H1 (cell line): ENCODE data around the gene MAP4K4. TPM values are rescaled to one million over a fixed set of nuclear protein-coding genes. Genes with fewer than 3 reads are reported as not detected.

Experiments used
- CTCF ChIA-PET: fragments of 300-600 bp; sonication (Branson Sonifier 250); formaldehyde crosslinking; loops from one replicate; lab custom pipeline; 2021; ENCODE audit not compliant: partially characterized antibody; lab: Charles Lee
- POLR2A ChIA-PET: fragments of 300-600 bp; sonication (Branson Sonifier 250); formaldehyde crosslinking; loops from one replicate; lab custom pipeline; 2021; ENCODE audit warnings: inconsistent platforms; ENCODE audit not compliant: partially characterized antibody; lab: Charles Lee
- DNase-seq, 2 experiments: peaks; one replicate each; pipeline versions ENCODE4 v3.0.0 to v3.0.0-alpha.2; 2010 to 2022; ENCODE audit warnings: low spot score in 2 of 2, low read depth in 1 of 2, mixed read lengths in 1 of 2
- FAIRE-seq: peaks from 2 replicates; lab custom pipeline; 2011; peaks lifted over from hg19 to GRCh38; lab: Jason Lieb, UNC
- H2AFZ ChIP-seq: 2 replicates; pipeline ENCODE4 v1.8.1; 2012; ENCODE audit warnings: low read length, inconsistent platforms
- H2AK5ac ChIP-seq: 2 replicates; pipeline ENCODE4 v1.6.1; 2013; ENCODE audit warnings: low read depth, low read length
- H2BK120ac ChIP-seq: replicated peaks from 2 replicates; pipeline ENCODE3; 2013; ENCODE audit warnings: low read depth, low read length, inconsistent platforms
- H2BK12ac ChIP-seq: 2 replicates; pipeline ENCODE4 v1.6.1; 2013; ENCODE audit warnings: low read depth, low read length
- H2BK15ac ChIP-seq: 2 replicates; pipeline ENCODE4 v1.6.1; 2013; ENCODE audit warnings: low read length
- H2BK20ac ChIP-seq: 2 replicates; pipeline ENCODE4 v1.6.1; 2013; ENCODE audit warnings: low read length
- H2BK5ac ChIP-seq: 2 replicates; pipeline ENCODE4 v1.6.1; 2013; ENCODE audit warnings: low read depth, low read length
- H3K14ac ChIP-seq: 2 replicates; pipeline ENCODE4 v1.6.1; 2013; ENCODE audit warnings: inconsistent platforms; ENCODE audit not compliant: insufficient read length
- H3K18ac ChIP-seq: 2 replicates; pipeline ENCODE4 v1.6.1; 2013; ENCODE audit warnings: low read length; ENCODE audit errors: extremely low read depth
- H3K23ac ChIP-seq: 2 replicates; pipeline ENCODE4 v1.6.1; 2013; ENCODE audit warnings: inconsistent platforms; ENCODE audit not compliant: insufficient read length
- H3K23me2 ChIP-seq: 2 replicates; pipeline ENCODE4 v1.6.1; 2013; ENCODE audit warnings: low read depth, low read length
- H3K27ac ChIP-seq: 2 replicates; pipeline ENCODE4 v1.6.1; 2011; ENCODE audit warnings: low read depth, low read length, inconsistent platforms
- H3K27me3 ChIP-seq, 4 experiments: replicated peaks in 1 of 4; 1 replicate in 1 of 4; 2 replicates in 3 of 4; pipeline versions ENCODE4 v1.6.1 to v1.8.1; 2011 to 2013; ENCODE audit warnings: low read length in 3 of 4, mild to moderate bottlenecking in 3 of 4, inconsistent platforms in 2 of 4, mixed read lengths in 2 of 4, moderate library complexity in 1 of 4; ENCODE audit not compliant: control insufficient read depth in 3 of 4, insufficient read depth in 3 of 4; ENCODE audit errors: extremely low read depth in 1 of 4
- H3K36me3 ChIP-seq, 4 experiments: 2 replicates each; pipeline versions ENCODE4 v1.6.1 to v1.8.1; 2011 to 2013; ENCODE audit warnings: mild to moderate bottlenecking in 4 of 4, low read length in 3 of 4, moderate library complexity in 2 of 4, control low read depth in 1 of 4, inconsistent platforms in 1 of 4; ENCODE audit not compliant: insufficient read depth in 4 of 4, control insufficient read depth in 2 of 4
- H3K4ac ChIP-seq: replicated peaks from 2 replicates; pipeline ENCODE3; 2013; ENCODE audit warnings: low read length, low read depth, mixed read lengths, inconsistent platforms; ENCODE audit not compliant: insufficient read length
- H3K4me1 ChIP-seq, 4 experiments: replicated peaks in 1 of 4; 1 replicate in 1 of 4; 2 replicates in 3 of 4; pipeline versions ENCODE4 v1.6.1 to v1.8.1; 2011 to 2013; ENCODE audit warnings: low read length in 3 of 4, inconsistent platforms in 2 of 4, mixed read lengths in 1 of 4; ENCODE audit not compliant: insufficient read depth in 4 of 4, control insufficient read depth in 3 of 4
- H3K4me2 ChIP-seq, 2 experiments: 2 replicates each; pipeline versions ENCODE4 v1.6.1 to v1.8.1; 2011 to 2013; ENCODE audit warnings: low read depth in 2 of 2, low read length in 2 of 2, control low read depth in 1 of 2, inconsistent platforms in 1 of 2, mild to moderate bottlenecking in 1 of 2; ENCODE audit not compliant: insufficient read depth in 1 of 2
- H3K4me3 ChIP-seq, 4 experiments: fragments of 200-600, 300-600 bp in 1 of 4; sonication (generic), shearing (Covaris generic), sonication (Bioruptor Twin) in 1 of 4; 2 replicates each; pipeline versions ENCODE4 v1.5.1 to v1.8.1; 2011 to 2016; ENCODE audit warnings: low read length in 4 of 4, low read depth in 3 of 4, control low read depth in 2 of 4, inconsistent platforms in 2 of 4, mild to moderate bottlenecking in 2 of 4, mixed read lengths in 1 of 4, moderate library complexity in 1 of 4; ENCODE audit not compliant: insufficient read depth in 2 of 4; ENCODE audit errors: extremely low read depth in 1 of 4
- H3K56ac ChIP-seq: replicated peaks from 2 replicates; pipeline ENCODE3; 2013; ENCODE audit warnings: low read depth, mild to moderate bottlenecking, mixed read lengths, low read length, inconsistent platforms; ENCODE audit not compliant: insufficient read length
- H3K79me1 ChIP-seq: 2 replicates; pipeline ENCODE4 v1.6.1; 2013; ENCODE audit warnings: low read depth, low read length, control low read depth
- H3K79me2 ChIP-seq, 2 experiments: 2 replicates each; pipeline versions ENCODE4 v1.6.1 to v1.8.1; 2012 to 2013; ENCODE audit warnings: low read length in 2 of 2, mild to moderate bottlenecking in 2 of 2, inconsistent platforms in 1 of 2; ENCODE audit not compliant: insufficient read depth in 2 of 2, control insufficient read depth in 1 of 2
- H3K9ac ChIP-seq, 4 experiments: replicated peaks in 1 of 4; 1 replicate in 1 of 4; 2 replicates in 3 of 4; pipeline versions ENCODE4 v1.6.1 to v1.8.1; 2011 to 2013; ENCODE audit warnings: low read depth in 3 of 4, low read length in 3 of 4, control low read depth in 2 of 4, mild to moderate bottlenecking in 2 of 4, moderate library complexity in 2 of 4, inconsistent platforms in 1 of 4; ENCODE audit errors: extremely low read depth in 1 of 4
- H3K9me3 ChIP-seq, 2 experiments: 2 replicates each; pipeline versions ENCODE4 v1.6.1 to v1.8.1; 2012 to 2013; ENCODE audit warnings: mild to moderate bottlenecking in 2 of 2, moderate library complexity in 2 of 2, control low read depth in 1 of 2, inconsistent platforms in 1 of 2, low read depth in 1 of 2, low read length in 1 of 2, mixed read lengths in 1 of 2; ENCODE audit not compliant: insufficient read depth in 2 of 2
- H4K20me1 ChIP-seq, 2 experiments: replicated peaks in 1 of 2; 2 replicates each; pipeline versions ENCODE3 to v1.8.1; 2011 to 2013; ENCODE audit warnings: inconsistent platforms in 2 of 2, low read length in 2 of 2, mild to moderate bottlenecking in 1 of 2; ENCODE audit not compliant: insufficient read depth in 2 of 2, control insufficient read depth in 1 of 2
- H4K5ac ChIP-seq: 2 replicates; pipeline ENCODE4 v1.6.1; 2013; ENCODE audit warnings: low read length, low read depth, mixed read lengths, inconsistent platforms; ENCODE audit not compliant: insufficient read length
- H4K8ac ChIP-seq: 2 replicates; pipeline ENCODE4 v1.8.0; 2013; ENCODE audit warnings: mild to moderate bottlenecking, moderate library complexity, low read length, inconsistent platforms; ENCODE audit not compliant: insufficient read depth; ENCODE audit errors: extremely low read depth
- H4K91ac ChIP-seq: replicated peaks from 2 replicates; pipeline ENCODE3; 2013; ENCODE audit warnings: low read length, mixed read lengths, inconsistent platforms; ENCODE audit not compliant: insufficient read length
- ASH2L ChIP-seq: fragments of 200-600, 300-600 bp; sonication (generic); IDR thresholded peaks from one replicate; pipeline ENCODE4 v1.7.1; 2017; ENCODE audit warnings: low read length
- ATF2 ChIP-seq: IDR thresholded peaks from 2 replicates; pipeline ENCODE4 v1.6.1; 2012; ENCODE audit warnings: low read length, inconsistent platforms
- GTF2F1 ChIP-seq: IDR thresholded peaks from 2 replicates; pipeline ENCODE4 v1.6.1; 2012; ENCODE audit warnings: low read depth, low read length, improper control_type of control experiment, borderline replicate concordance
- KDM1A ChIP-seq: fragments of 200-600, 300-600 bp; sonication (generic); IDR thresholded peaks from 2 replicates; pipeline ENCODE4 v1.7.1; 2016; ENCODE audit warnings: mild to moderate bottlenecking, low read length, borderline replicate concordance
- SIN3A ChIP-seq, 2 experiments: IDR thresholded peaks in 1 of 2; conservative IDR thresholded peaks in 1 of 2; 2 replicates each; pipeline ENCODE4 v1.6.1; 2011 to 2012; ENCODE audit warnings: low read length in 2 of 2, improper control_type of control experiment in 1 of 2, low read depth in 1 of 2, mild to moderate bottlenecking in 1 of 2
- TEAD4 ChIP-seq: IDR thresholded peaks from 2 replicates; pipeline ENCODE4 v1.6.1; 2012; ENCODE audit warnings: low read depth, low read length, inconsistent platforms, mixed read lengths
- WGBS, 2 experiments: shearing (Covaris generic) in 1 of 2; methylation state at CpG; one replicate each; pipeline versions ENCODE4 v1.1.6 to v1.1.7; 2013 to 2015; ENCODE audit warnings: low lambda C conversion rate in 2 of 2, mixed read lengths in 2 of 2, inconsistent platforms in 1 of 2, low coverage in 1 of 2, missing lambda C conversion rate in 1 of 2; ENCODE audit not compliant: insufficient replicate concordance in 2 of 2, insufficient coverage in 1 of 2, insufficient read length in 1 of 2; ENCODE audit errors: extremely low coverage in 1 of 2, missing lambda C conversion rate in 1 of 2; 5-methylcytosine and 5-hydroxymethylcytosine counted together
- polyA plus RNA-seq, 7 experiments: library from polyadenylated mRNA; depleted of rRNA in 3 of 7; stranded (reverse) in 5 of 7; unstranded in 2 of 7; fragments of >200 nt in 5 of 7; fragments of 200-250 nt in 2 of 7; gene quantifications; 1 replicate in 5 of 7; 2 replicates in 1 of 7; 4 replicates in 1 of 7; pipeline versions ENCODE4 v1.2.1 to v1.2.3, GENCODE V29; 2011 to 2013; ENCODE audit warnings: missing spikeins in 2 of 7, mixed read lengths in 2 of 7
- total RNA-seq: library from RNA; stranded (reverse); fragmentation: NEBNext Ultra II Directional; extraction: Animal tissue kit (Norgen Biotek cat#: 25700); gene quantifications from 2 replicates; pipeline ENCODE4 v1.2.1, GENCODE V29; 2021

Gene MAP4K4
- total and polyA plus RNA-seq, 2 of the 8 experiments (the other 6 are each of a cell fraction or from before 2014, with no cell fraction given) = 53.2 to 138 TPM

- H3K23me2 ChIP-seq = peaks cover 18% of the 10 kb centered on the region
- 0 out of 2 replicates have a peak, but pooled peaks cover 2% of the 10 kb centered on the region for H3K79me1 ChIP-seq
- peak overlapping the region; percentile 84 to 85 for H3K4me2 ChIP-seq
- H2BK15ac ChIP-seq = peak overlapping the region; percentile 97
- H3K4me1 ChIP-seq = peaks cover 4 to 7% (median 7%) of the 10 kb centered on the region in 4 experiments; a peak in 6 of 7 replicates
- H2BK12ac ChIP-seq = peak overlapping the region; percentile 93
- no peaks in the 10 kb centered on the region; a peak in 1 of 8 replicates for H3K36me3 ChIP-seq
- 15% methylated on average over 27 of the region's 31 CpGs; no CpG with 5 or more reads in 1 of the 2 experiments for WGBS, 2 experiments
- peak overlapping the region; percentile 40 for H3K4ac ChIP-seq
- 0 out of 7 replicates have a peak, but pooled peaks cover 0 to 2% (median 0%) of the 10 kb centered on the region in 4 experiments for H3K27me3 ChIP-seq
- peak in 1 of 2 experiments; percentile 3 for DNase-seq
- no peak overlapping the region for H2BK120ac ChIP-seq
- H3K18ac ChIP-seq = peak overlapping the region; percentile 88
- peaks cover 6 to 34% of the 10 kb centered on the region in 2 experiments; a peak in 3 of 4 replicates for H3K79me2 ChIP-seq
- H3K27ac ChIP-seq = peak overlapping the region; percentile 60; the same call in 1 of the 2 replicates
- H4K8ac ChIP-seq = peak overlapping the region; percentile 89; the same call in 1 of the 2 replicates
- ChIA-PET CTCF (interaction anchor here (0.5 to 1.8 kb wide), 13 partner anchors 8 to 278 kb away, joined by 3 to 9 read pairs (median 3); no protein-coding TSS in a partner anchor), POLR2A (interaction anchor here (0.7 to 4.2 kb wide), 14 partner anchors 8 to 279 kb away, joined by 3 to 33 read pairs (median 4); no protein-coding TSS in a partner anchor)
- H4K20me1 ChIP-seq = peaks cover 2 to 13% of the 10 kb centered on the region in 2 experiments
- FAIRE-seq = no peak
- H3K9ac ChIP-seq = peak overlapping the region in 3 of 4 experiments; percentile 62 to 71 (median 68); a peak in 6 of 7 replicates
- H3K56ac ChIP-seq = no peak overlapping the region
- peak overlapping the region; percentile 52 to 86 (median 64) for H3K4me3 ChIP-seq
- H3K23ac ChIP-seq = no peak overlapping the region
- 0 out of 4 replicates have a peak, but pooled peaks cover 0 to 2% of the 10 kb centered on the region in 2 experiments for H3K9me3 ChIP-seq
- H2AK5ac ChIP-seq = peak overlapping the region; percentile 91; the same call in 1 of the 2 replicates
- H4K91ac ChIP-seq = peak overlapping the region; percentile 58
- H2BK5ac ChIP-seq = peak overlapping the region; percentile 71; the same call in 1 of the 2 replicates
- H3K14ac ChIP-seq = no peak overlapping the region
- H4K5ac ChIP-seq = no peak overlapping the region
- peak overlapping the region; percentile 87 for H2AFZ ChIP-seq
- peak overlapping the region; percentile 93 for H2BK20ac ChIP-seq
- TF ChIP-seq TEAD4 (no peak), SIN3A (conservative IDR thresholded peaks at IDR 0.05 in 1 of 2, IDR thresholded peaks at IDR 0.05 in 1 of 2; ENCODE audit: low read depth in 1 of 2, low read length in 2 of 2) (0 out of 4 replicates have a peak, but pooled peaks of 1 of the 2 experiments have one; percentile 22), ATF2 (no peak), ASH2L (peak; percentile 82), KDM1A (no peak), GTF2F1 (no peak)
Observed at GRCh38 chr2:101696272-101697123, 1.0 kb upstream of the MAP4K4 start.
